CD4-positive, alpha-beta T cell treated with Interleukin-10 for 1 hour (primary cell): ENCODE data around the gene ABLIM2.

Experiments
- DNase-seq: peaks from one replicate; pipeline ENCODE4 v3.0.0-alpha.2; 2020

Gene ABLIM2

GRCh38 chr4:8133897-8134563 is 24.6 kb downstream of the ABLIM2 start:
- DNase-seq: no peak

GRCh38 chr4:8132947-8133705 is 25.5 kb downstream of the ABLIM2 start:
- DNase-seq: no peak

- no peak for DNase-seq
These were observed 26.2 kb downstream of the ABLIM2 start for GRCh38 chr4:8132400-8132799.

- no peak for DNase-seq
These were observed 26.8 kb downstream of the ABLIM2 start for GRCh38 chr4:8131826-8132225.

GRCh38 chr4:8131210-8131609 is 27.4 kb downstream of the ABLIM2 start:
- DNase-seq: no peak

- DNase-seq: no peak
These were observed 28.1 kb downstream of the ABLIM2 start for GRCh38 chr4:8130346-8131066.

- DNase-seq: no peak
These were observed 28.8 kb downstream of the ABLIM2 start for GRCh38 chr4:8129785-8130184.

GRCh38 chr4:8129136-8129535 is 29.5 kb downstream of the ABLIM2 start:
- no peak for DNase-seq

GRCh38 chr4:8128100-8128856 is 30.3 kb downstream of the ABLIM2 start:
- no peak for DNase-seq

GRCh38 chr4:8127051-8127826 is 31.4 kb downstream of the ABLIM2 start:
- DNase-seq: no peak

- no peak for DNase-seq
These were observed 32.1 kb downstream of the ABLIM2 start for GRCh38 chr4:8126523-8126922.

GRCh38 chr4:8125526-8126056 is 33.0 kb downstream of the ABLIM2 start:
- no peak for DNase-seq

- DNase-seq: no peak
These were observed 34.7 kb downstream of the ABLIM2 start for GRCh38 chr4:8123870-8124269.

GRCh38 chr4:8123389-8123788 is 35.2 kb downstream of the ABLIM2 start:
- no peak for DNase-seq

- DNase-seq: no peak
These were observed 35.9 kb downstream of the ABLIM2 start for GRCh38 chr4:8122746-8123145.

- DNase-seq: no peak
These were observed 37.2 kb downstream of the ABLIM2 start for GRCh38 chr4:8121292-8122015.

- no peak for DNase-seq
These were observed 38.1 kb downstream of the ABLIM2 start for GRCh38 chr4:8120501-8120900.

GRCh38 chr4:8119877-8120276 is 38.7 kb downstream of the ABLIM2 start:
- DNase-seq: no peak

GRCh38 chr4:8118531-8118930 is 40.1 kb downstream of the ABLIM2 start:
- no peak for DNase-seq

- DNase-seq: no peak
These were observed 40.6 kb downstream of the ABLIM2 start for GRCh38 chr4:8118035-8118434.

- DNase-seq: peak; percentile 36
These were observed 41.3 kb downstream of the ABLIM2 start for GRCh38 chr4:8117278-8117682.
